Neuronal stem cell (in vitro differentiated cells): ENCODE data around the gene MAPT.

Experiments
- DNase-seq: peaks from one replicate; pipeline ENCODE4 v3.0.0-alpha.2; 2013; ENCODE audit warnings: low spot score
- H2AFZ ChIP-seq: one replicate; pipeline ENCODE4 v1.6.1; 2013; ENCODE audit warnings: mild to moderate bottlenecking, low read length, inconsistent platforms
- H2AK5ac ChIP-seq: 2 replicates; pipeline ENCODE4 v1.6.1; 2013; ENCODE audit warnings: low read depth, mild to moderate bottlenecking, inconsistent platforms, low read length, moderate library complexity, mixed read lengths
- H2BK120ac ChIP-seq: 2 replicates; pipeline ENCODE4 v1.6.1; 2013; ENCODE audit warnings: low read depth, mild to moderate bottlenecking, inconsistent platforms, low read length, moderate library complexity, mixed read lengths
- H2BK12ac ChIP-seq: one replicate; pipeline ENCODE4 v1.6.1; 2013; ENCODE audit warnings: low read length, inconsistent platforms
- H2BK15ac ChIP-seq: 2 replicates; pipeline ENCODE4 v1.6.1; 2013; ENCODE audit warnings: mild to moderate bottlenecking, low read length, inconsistent platforms, mixed read lengths
- H2BK5ac ChIP-seq: one replicate; pipeline ENCODE4 v1.6.1; 2013; ENCODE audit warnings: inconsistent platforms, mild to moderate bottlenecking, low read length, moderate library complexity
- H3K14ac ChIP-seq: one replicate; pipeline ENCODE4 v1.6.1; 2013; ENCODE audit warnings: low read length, inconsistent platforms
- H3K18ac ChIP-seq: 2 replicates; pipeline ENCODE4 v1.6.1; 2013; ENCODE audit warnings: low read length, inconsistent platforms
- H3K23ac ChIP-seq: 2 replicates; pipeline ENCODE4 v1.6.1; 2013; ENCODE audit warnings: low read depth, mild to moderate bottlenecking, mixed read lengths, low read length, inconsistent platforms; ENCODE audit not compliant: poor library complexity
- H3K27ac ChIP-seq: replicated peaks from 3 replicates; pipeline ENCODE4 v1.5.1; 2013; ENCODE audit warnings: low read length, inconsistent platforms
- H3K27me3 ChIP-seq, 3 experiments: 2 replicates each; pipeline ENCODE4 v1.6.1; 2013; ENCODE audit warnings: low read length in 3 of 3, mild to moderate bottlenecking in 2 of 3, inconsistent platforms in 1 of 3, low read depth in 1 of 3, mixed read lengths in 1 of 3, moderate library complexity in 1 of 3; ENCODE audit not compliant: control insufficient read depth in 3 of 3, insufficient read depth in 3 of 3
- H3K36me3 ChIP-seq, 2 donors: replicated peaks in 1 of 2; 2 replicates each; pipeline ENCODE4 v1.6.1; 2013; ENCODE audit warnings: low read length in 2 of 2; ENCODE audit not compliant: control insufficient read depth in 2 of 2, insufficient read depth in 2 of 2
- H3K4ac ChIP-seq: 2 replicates; pipeline ENCODE4 v1.6.1; 2013; ENCODE audit warnings: inconsistent platforms, mild to moderate bottlenecking, low read length, moderate library complexity
- H3K4me1 ChIP-seq, 2 donors: 1 replicate in 1 of 2; 2 replicates in 1 of 2; pipeline ENCODE4 v1.6.1; 2013; ENCODE audit warnings: low read length in 2 of 2, low read depth in 1 of 2; ENCODE audit not compliant: control insufficient read depth in 2 of 2, insufficient read depth in 1 of 2
- H3K4me2 ChIP-seq: one replicate; pipeline ENCODE4 v1.6.1; 2013; ENCODE audit warnings: mild to moderate bottlenecking, low read length, inconsistent platforms; ENCODE audit not compliant: insufficient read depth, poor library complexity, severe bottlenecking
- H3K4me3 ChIP-seq, 2 donors: 2 replicates each; pipeline ENCODE4 v1.5.1; 2013; ENCODE audit warnings: low read length in 2 of 2, mild to moderate bottlenecking in 2 of 2, inconsistent platforms in 1 of 2, moderate library complexity in 1 of 2
- H3K79me1 ChIP-seq: one replicate; pipeline ENCODE4 v1.6.1; 2013; ENCODE audit warnings: low read depth, mild to moderate bottlenecking, inconsistent platforms, low read length, moderate library complexity
- H3K9ac ChIP-seq: one replicate; pipeline ENCODE4 v1.6.1; 2013; ENCODE audit warnings: mild to moderate bottlenecking, low read depth, low read length, inconsistent platforms; ENCODE audit not compliant: poor library complexity
- H3K9me3 ChIP-seq, 2 donors: replicated peaks in 1 of 2; 2 replicates each; pipeline versions ENCODE3 to v1.6.1; 2013; ENCODE audit warnings: low read length in 2 of 2, mild to moderate bottlenecking in 2 of 2, inconsistent platforms in 1 of 2, low read depth in 1 of 2, mixed read lengths in 1 of 2, moderate library complexity in 1 of 2; ENCODE audit not compliant: control insufficient read depth in 2 of 2, insufficient read depth in 1 of 2
- H4K8ac ChIP-seq: one replicate; pipeline ENCODE4 v1.6.1; 2013; ENCODE audit warnings: low read depth, mild to moderate bottlenecking, inconsistent platforms, low read length, moderate library complexity
- H4K91ac ChIP-seq: one replicate; pipeline ENCODE4 v1.6.1; 2013; ENCODE audit warnings: low read length, low read depth, mild to moderate bottlenecking, inconsistent platforms; ENCODE audit not compliant: poor library complexity
- WGBS, 2 donors: extraction: QIAGEN DNeasy Blood & Tissue Kit; methylation state at CpG; one replicate each; pipeline ENCODE4 v1.1.7; 2013; ENCODE audit warnings: missing lambda C conversion rate in 2 of 2, mixed read lengths in 1 of 2; ENCODE audit not compliant: insufficient read length in 2 of 2, insufficient replicate concordance in 1 of 2; ENCODE audit errors: extremely low coverage in 2 of 2; 5-methylcytosine and 5-hydroxymethylcytosine counted together

Gene MAPT

DNA sequence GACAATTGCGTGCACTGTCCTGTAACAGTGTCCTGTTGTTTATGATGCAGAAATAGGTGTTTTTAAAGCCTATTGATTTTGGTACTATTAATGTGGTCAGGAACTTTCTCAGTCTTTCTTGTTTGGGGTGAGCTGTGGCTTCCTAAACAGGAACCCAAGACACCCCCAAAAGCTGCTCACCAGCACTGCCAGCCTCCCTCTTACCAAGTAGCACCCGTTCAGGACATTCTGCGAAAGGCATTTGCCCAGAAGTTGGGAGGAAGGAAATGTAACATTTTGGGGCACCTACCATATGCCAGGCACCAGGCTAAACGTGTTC lies 83.1 kb downstream of the MAPT start:
- Histone ChIP-seq H3K4me1 (peaks cover 0 to 7% of the 10 kb centered on the region in 2 donors), H3K79me1 (no peaks in the 10 kb centered on the region), H2BK120ac (no peak overlapping the region), H3K4me3 (no peak overlapping the region), H3K18ac (no peak overlapping the region), H3K4ac (no peak overlapping the region), H3K36me3 (no peaks in the 10 kb centered on the region), H4K91ac (no peak overlapping the region), H2BK12ac (no peak overlapping the region), H2AK5ac (no peak overlapping the region), H3K9me3 (no peaks in the 10 kb centered on the region), H4K8ac (no peak overlapping the region), H3K27ac (no peak overlapping the region), H2BK5ac (no peak overlapping the region), H3K9ac (no peak overlapping the region), H3K4me2 (no peak overlapping the region), H3K27me3 (peaks cover 0 to 16% (median 0%) of the 10 kb centered on the region in 3 experiments), H3K14ac (no peak overlapping the region), H2AFZ (no peak overlapping the region), H2BK15ac (no peak overlapping the region), H3K23ac (no peak overlapping the region)
- WGBS, 2 donors, result no CpG with 5 or more reads among the region's 4 CpGs
- DNase-seq, result no peak

DNA sequence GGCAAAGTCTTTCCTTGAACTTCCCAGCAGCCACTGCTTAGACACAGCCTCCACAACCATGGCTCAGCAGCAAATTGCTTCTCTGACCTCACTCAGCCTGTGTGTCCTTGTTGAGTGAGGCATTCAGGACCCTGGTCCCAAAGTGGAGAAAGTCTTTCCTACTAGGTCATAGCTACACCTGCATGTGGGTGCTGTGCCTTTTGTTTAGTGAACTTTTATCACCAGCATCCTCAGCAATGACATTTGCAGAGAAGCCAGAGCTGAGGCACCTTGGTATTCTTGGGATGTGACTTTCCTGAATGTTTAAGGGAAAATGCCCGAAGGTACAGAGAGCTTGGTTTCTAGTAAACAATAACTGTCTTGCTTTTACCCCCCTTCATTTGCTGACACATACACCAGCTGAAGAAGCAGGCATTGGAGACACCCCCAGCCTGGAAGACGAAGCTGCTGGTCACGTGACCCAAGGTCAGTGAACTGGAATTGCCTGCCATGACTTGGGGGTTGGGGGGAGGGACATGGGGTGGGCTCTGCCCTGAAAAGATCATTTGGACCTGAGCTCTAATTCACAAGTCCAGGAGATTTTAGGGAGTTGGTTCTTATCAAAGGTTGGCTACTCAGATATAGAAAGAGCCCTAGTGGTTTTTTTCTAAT lies 83.7 kb downstream of the MAPT start:
- no peak overlapping the region for H3K4me2 ChIP-seq
- H2AFZ ChIP-seq, result no peak overlapping the region
- no peaks in the 10 kb centered on the region for H3K9me3 ChIP-seq
- peaks cover 0 to 15% (median 0%) of the 10 kb centered on the region in 3 experiments for H3K27me3 ChIP-seq
- peaks cover 0 to 7% of the 10 kb centered on the region in 2 donors for H3K4me1 ChIP-seq
- H3K36me3 ChIP-seq, result no peaks in the 10 kb centered on the region
- H3K4me3 ChIP-seq, result no peak overlapping the region
- no CpG with 5 or more reads among the region's 3 CpGs for WGBS, 2 donors
- H2BK5ac ChIP-seq, result no peak overlapping the region
- no peak overlapping the region for H3K14ac ChIP-seq
- H4K91ac ChIP-seq, result no peak overlapping the region
- H3K9ac ChIP-seq, result no peak overlapping the region
- H3K18ac ChIP-seq, result no peak overlapping the region
- no peaks in the 10 kb centered on the region for H3K79me1 ChIP-seq
- H2AK5ac ChIP-seq, result no peak overlapping the region
- no peak overlapping the region for H2BK12ac ChIP-seq
- no peak for DNase-seq
- no peak overlapping the region for H3K27ac ChIP-seq
- no peak overlapping the region for H2BK15ac ChIP-seq
- H3K4ac ChIP-seq, result no peak overlapping the region
- peak overlapping the region; percentile 15 for H3K23ac ChIP-seq
- H2BK120ac ChIP-seq, result no peak overlapping the region
- no peak overlapping the region for H4K8ac ChIP-seq

DNA sequence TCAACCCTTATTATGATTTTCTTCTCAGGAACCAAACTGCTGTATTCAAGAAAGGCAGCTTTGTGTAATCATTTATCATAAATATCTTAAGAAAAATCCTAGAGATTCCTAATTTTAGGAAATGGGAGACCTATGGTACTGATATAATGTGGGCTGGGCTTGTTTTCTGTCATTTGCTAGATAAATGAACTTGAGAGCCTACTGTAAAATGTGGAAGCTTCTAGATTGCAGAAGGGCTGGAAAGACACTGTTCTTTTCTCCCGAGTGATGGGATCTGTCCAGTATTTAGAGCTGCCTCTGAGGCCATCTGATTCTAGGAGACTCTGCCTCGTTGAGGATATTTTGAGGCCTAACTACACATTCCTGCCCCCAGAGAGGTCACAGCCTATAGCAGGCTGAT lies 84.8 kb downstream of the MAPT start:
- H3K4me3 ChIP-seq, result no peak overlapping the region
- H3K14ac ChIP-seq, result no peak overlapping the region
- no peaks in the 10 kb centered on the region for H3K36me3 ChIP-seq
- no peaks in the 10 kb centered on the region for H3K9me3 ChIP-seq
- peaks cover 0 to 10% of the 10 kb centered on the region in 2 donors for H3K4me1 ChIP-seq
- no peaks in the 10 kb centered on the region for H3K79me1 ChIP-seq
- no peak overlapping the region for H2BK5ac ChIP-seq
- no peak for DNase-seq
- no peak overlapping the region for H2BK12ac ChIP-seq
- peaks cover 0 to 15% (median 0%) of the 10 kb centered on the region in 3 experiments for H3K27me3 ChIP-seq
- peak overlapping the region; percentile 18 for H2AFZ ChIP-seq
- H2BK120ac ChIP-seq, result no peak overlapping the region
- WGBS, 2 donors, result no CpG with 5 or more reads among the region's 2 CpGs
- no peak overlapping the region for H3K4me2 ChIP-seq
- no peak overlapping the region for H3K23ac ChIP-seq
- H3K18ac ChIP-seq, result no peak overlapping the region
- no peak overlapping the region for H2BK15ac ChIP-seq
- H3K4ac ChIP-seq, result no peak overlapping the region
- no peak overlapping the region for H3K27ac ChIP-seq
- no peak overlapping the region for H4K8ac ChIP-seq
- H3K9ac ChIP-seq, result no peak overlapping the region
- no peak overlapping the region for H4K91ac ChIP-seq
- no peak overlapping the region for H2AK5ac ChIP-seq

DNA sequence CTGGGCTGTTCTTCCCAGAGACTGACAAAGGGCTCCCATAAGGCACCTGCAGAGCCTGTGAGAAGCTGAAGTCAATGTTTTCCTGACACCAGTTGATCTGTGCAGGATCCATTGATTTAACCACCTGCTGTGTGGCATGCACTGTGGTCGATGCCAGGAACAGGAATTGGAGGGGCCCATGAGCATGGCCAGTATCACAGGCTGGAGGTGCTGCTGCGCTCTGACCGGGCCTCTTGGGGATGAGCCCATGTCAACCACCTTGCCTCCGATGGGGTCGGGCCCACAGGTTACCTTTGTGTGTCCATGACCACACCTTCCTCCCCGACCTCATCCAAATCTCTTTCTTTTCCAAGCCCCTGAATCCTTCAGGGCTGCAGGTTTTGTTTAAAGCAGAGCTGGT lies 86.5 kb downstream of the MAPT start:
- no peak overlapping the region for H3K23ac ChIP-seq
- H3K18ac ChIP-seq, result peak overlapping the region; percentile 57
- H3K14ac ChIP-seq, result no peak overlapping the region
- H2BK120ac ChIP-seq, result no peak overlapping the region
- no peak overlapping the region for H2BK5ac ChIP-seq
- H3K9me3 ChIP-seq, result no peaks in the 10 kb centered on the region
- no peak overlapping the region for H4K8ac ChIP-seq
- H3K4ac ChIP-seq, result no peak overlapping the region
- H3K9ac ChIP-seq, result no peak overlapping the region
- H2BK15ac ChIP-seq, result no peak overlapping the region
- no peak overlapping the region for H3K4me3 ChIP-seq
- no peak overlapping the region for H2AFZ ChIP-seq
- H2BK12ac ChIP-seq, result no peak overlapping the region
- H4K91ac ChIP-seq, result no peak overlapping the region
- peaks cover 0 to 10% of the 10 kb centered on the region in 2 donors for H3K4me1 ChIP-seq
- no peaks in the 10 kb centered on the region for H3K36me3 ChIP-seq
- no peak overlapping the region for H3K27ac ChIP-seq
- H3K79me1 ChIP-seq, result no peaks in the 10 kb centered on the region
- DNase-seq, result no peak
- H3K4me2 ChIP-seq, result no peak overlapping the region
- H3K27me3 ChIP-seq, result peaks cover 0 to 18% (median 0%) of the 10 kb centered on the region in 3 experiments
- no peak overlapping the region for H2AK5ac ChIP-seq
- WGBS, 2 donors, result no CpG with 5 or more reads among the region's 6 CpGs
